ENCODE results near the gene TEK. TPM values are rescaled to one million over a fixed set of nuclear protein-coding genes. Genes with fewer than 3 reads are reported as not detected.

TEK gene
- total and polyA plus RNA-seq, 2 donors (not counting 1 experiment from before 2014, with no cell fraction given), result not detected

GRCh38 chr9:27193886-27194285 is 84.9 kb downstream of the TEK start:
- no peak overlapping the region for H3K4me2 ChIP-seq (replicated peaks; ENCODE audit: low read depth, low read length, poor library complexity, severe bottlenecking)
- intact Hi-C loops (cut with micrococcal nuclease), result no loop called here
- H3K27me3 Mint-ChIP-seq, result peaks cover 6% of the 10 kb centered on the region

More at GRCh38 chr9:27193886-27194285, 84.9 kb downstream of the TEK start:
- no peaks in the 10 kb centered on the region for H3K9me3 Mint-ChIP-seq (ENCODE audit: insufficient read depth)
- Histone ChIP-seq H4K20me1 (ENCODE audit: control insufficient read depth, insufficient read depth, low read length, poor library complexity, severe bottlenecking) (no peaks in the 10 kb centered on the region), H3K4me3 (ENCODE audit: control extremely low read depth in 1 of 5, extremely low read depth in 1 of 5, insufficient read depth in 1 of 5, low read depth in 2 of 5, low read length in 4 of 5) (no peak overlapping the region), H3K79me2 (ENCODE audit: control insufficient read depth, insufficient read depth, low read length) (no peaks in the 10 kb centered on the region), H3K36me3 (replicated peaks in 1 of 2; ENCODE audit: control extremely low read depth in 1 of 2, control insufficient read depth in 1 of 2, extremely low read depth in 1 of 2, insufficient read depth in 2 of 2, low read length in 1 of 2) (no peaks in the 10 kb centered on the region), H2AFZ (ENCODE audit: insufficient read depth, low read depth, low read length, poor library complexity, severe bottlenecking) (no peak overlapping the region), H3K9me3 (ENCODE audit: control extremely low read depth in 1 of 3, control insufficient read depth in 2 of 3, insufficient read depth in 1 of 3, low read length in 2 of 3) (no peaks in the 10 kb centered on the region), H3K27ac (ENCODE audit: low read length in 2 of 2) (no peak overlapping the region), H3K27me3 (replicated peaks in 1 of 4; ENCODE audit: control extremely low read depth in 1 of 4, control insufficient read depth in 3 of 4, insufficient read depth in 4 of 4, low read length in 3 of 4) (no peaks in the 10 kb centered on the region), H3K9ac (ENCODE audit: low read length) (no peak overlapping the region), H3K4me1 (ENCODE audit: control insufficient read depth in 2 of 2, insufficient read depth in 2 of 2, low read length in 2 of 2) (no peaks in the 10 kb centered on the region)
- peaks cover 1% of the 10 kb centered on the region for H3K4me1 Mint-ChIP-seq
- ATAC-seq (ENCODE audit: low read depth) (no peak), DNase-seq (no peak)
- POLR2A ChIA-PET, result no interaction called here
- H3K27ac Mint-ChIP-seq, result no peak overlapping the region
- 88% methylated on average over 1 of the region's 1 CpG for WGBS (ENCODE audit: insufficient coverage)
- TF ChIP-seq EZH2 (IDR thresholded peaks at IDR 0.05; ENCODE audit: borderline replicate concordance, insufficient read depth, low read depth, low read length, poor library complexity, severe bottlenecking), result no peak
- no peak for TF ChIP-seq CTCF (IDR thresholded peaks at IDR 0.05)
- CTCF ChIA-PET, result no interaction called here
- no peak overlapping the region for H3K4me3 Mint-ChIP-seq
